Esophagus muscularis mucosa (tissue), 3 donors: Measurements from ENCODE around the gene KRT78.

ENCODE experiments used
- POLR2A ChIP-seq: fragments of 450-650 bp; IDR thresholded peaks from one replicate; pipeline ENCODE4 v1.6.1; 2017; ENCODE audit warnings: antibody characterized with exemption, moderate library complexity, mild to moderate bottlenecking, low read depth
- POLR2AphosphoS5 ChIP-seq, 2 donors: sonication (generic); formaldehyde crosslinking; IDR thresholded peaks; one replicate each; pipeline ENCODE4 v1.6.1; 2017; ENCODE audit warnings: antibody characterized with exemption in 2 of 2
- TF ChIP-seq, protein P1 (sequence below), 3 experiments: fragments of 200-600 bp in 2 of 3; fragments of 450-650 bp in 1 of 3; sonication (generic) in 2 of 3; IDR thresholded peaks; one replicate each; pipeline ENCODE4 v1.5.1; 2017 to 2019; ENCODE audit warnings: antibody characterized with exemption in 3 of 3, mild to moderate bottlenecking in 2 of 3, moderate library complexity in 1 of 3

DNA sequence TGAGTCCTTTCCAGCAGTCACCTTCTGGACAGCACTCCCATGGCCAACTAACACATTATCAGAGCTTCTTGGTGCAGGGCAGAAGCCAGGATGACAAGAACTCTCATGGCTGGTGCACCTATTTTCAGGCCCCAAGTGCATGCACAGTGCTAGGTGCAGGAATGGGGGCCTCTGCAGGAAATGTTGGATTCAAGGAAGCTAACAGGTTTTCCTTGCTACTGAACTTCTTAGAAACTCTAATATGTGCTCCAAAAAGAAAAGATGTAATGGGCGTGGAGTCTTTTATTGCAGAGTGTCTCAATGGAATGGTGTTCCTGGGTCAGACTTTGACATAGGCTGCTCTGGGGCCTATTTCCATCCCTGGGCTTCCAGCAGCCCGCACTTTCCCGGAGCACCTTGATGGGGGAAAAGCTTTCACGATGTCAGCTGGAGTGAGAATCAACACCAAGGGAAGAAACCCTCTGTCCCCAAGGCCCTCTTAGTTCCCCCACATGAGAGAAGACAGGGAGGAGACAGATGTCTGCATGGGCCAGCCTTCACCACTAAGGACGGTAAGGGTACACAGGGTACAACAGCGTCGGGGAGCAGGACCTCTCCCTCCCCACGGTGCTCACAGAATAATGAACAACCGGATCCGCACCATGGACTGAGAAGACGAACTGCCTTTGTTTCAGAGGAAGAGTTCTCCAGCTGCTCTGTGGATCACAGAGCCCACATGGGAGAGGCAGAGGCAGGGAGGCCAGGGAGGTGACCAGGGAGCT, 59.7 kb downstream of the KRT78 start:
- TF ChIP-seq, protein P1, sequence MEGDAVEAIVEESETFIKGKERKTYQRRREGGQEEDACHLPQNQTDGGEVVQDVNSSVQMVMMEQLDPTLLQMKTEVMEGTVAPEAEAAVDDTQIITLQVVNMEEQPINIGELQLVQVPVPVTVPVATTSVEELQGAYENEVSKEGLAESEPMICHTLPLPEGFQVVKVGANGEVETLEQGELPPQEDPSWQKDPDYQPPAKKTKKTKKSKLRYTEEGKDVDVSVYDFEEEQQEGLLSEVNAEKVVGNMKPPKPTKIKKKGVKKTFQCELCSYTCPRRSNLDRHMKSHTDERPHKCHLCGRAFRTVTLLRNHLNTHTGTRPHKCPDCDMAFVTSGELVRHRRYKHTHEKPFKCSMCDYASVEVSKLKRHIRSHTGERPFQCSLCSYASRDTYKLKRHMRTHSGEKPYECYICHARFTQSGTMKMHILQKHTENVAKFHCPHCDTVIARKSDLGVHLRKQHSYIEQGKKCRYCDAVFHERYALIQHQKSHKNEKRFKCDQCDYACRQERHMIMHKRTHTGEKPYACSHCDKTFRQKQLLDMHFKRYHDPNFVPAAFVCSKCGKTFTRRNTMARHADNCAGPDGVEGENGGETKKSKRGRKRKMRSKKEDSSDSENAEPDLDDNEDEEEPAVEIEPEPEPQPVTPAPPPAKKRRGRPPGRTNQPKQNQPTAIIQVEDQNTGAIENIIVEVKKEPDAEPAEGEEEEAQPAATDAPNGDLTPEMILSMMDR (IDR thresholded peaks at IDR 0.05): no peak
- TF ChIP-seq POLR2AphosphoS5 (IDR thresholded peaks at IDR 0.05) (no peak), POLR2A (no peak)
